Measurements from ENCODE around the gene VASP. TPM values are rescaled to one million over a fixed set of nuclear protein-coding genes. Genes with fewer than 3 reads are reported as not detected.

The VASP gene
- total RNA-seq, 2 donors from 2014 or later: 218 to 260 TPM

GRCh38 chr19:45569619-45570421 is 62.5 kb downstream of the VASP start:
- peak; percentile 60 to 78 for DNase-seq
- intact Hi-C loops (cut with DNase I, micrococcal nuclease): loop anchor here in 1 of 2 donors (10.0 kb wide), 1 partner anchor 45 kb away; no protein-coding TSS in a partner anchor
- peak; percentile 84 for ATAC-seq

GRCh38 chr19:45571457-45572220 is 64.4 kb downstream of the VASP start:
- no peak for ATAC-seq
- no peak for DNase-seq
- intact Hi-C loops (cut with DNase I, micrococcal nuclease): loop anchor here in 1 of 2 donors (10.0 kb wide), 1 partner anchor 47 kb away; no protein-coding TSS in a partner anchor

- DNase-seq: no peak
- intact Hi-C loops (cut with DNase I, micrococcal nuclease): loop anchor here in 1 of 2 donors (10.0 kb wide), 1 partner anchor 50 kb away; no protein-coding TSS in a partner anchor
- ATAC-seq: no peak
Measured at GRCh38 chr19:45574526-45574925, 67.2 kb downstream of the VASP start.

- intact Hi-C loops (cut with DNase I, micrococcal nuclease): loop anchor here in 1 of 2 donors (10.0 kb wide), 1 partner anchor 50 kb away; no protein-coding TSS in a partner anchor
- ATAC-seq: no peak
- no peak for DNase-seq
Measured at GRCh38 chr19:45575216-45575615, 67.9 kb downstream of the VASP start.

Other genes starting within 250 kb of the VASP start
- under 1 TPM in 1 of 2 donors, not detected in 1; 0.50 TPM for gene CKM, start 184.6 kb upstream of the VASP start, total RNA-seq
- gene KLC3, start 166.7 kb upstream of the VASP start, total RNA-seq: not detected
- 10 to 100 TPM in 1 of 2 donors, 1 to 10 TPM in 1; 8.7 to 13.4 TPM for gene ERCC2, start 136.9 kb upstream of the VASP start, total RNA-seq
- gene PPP1R13L, start 102.4 kb upstream of the VASP start, total RNA-seq: 10 to 100 TPM; 34.1 to 35.0 TPM
- 1 to 10 TPM; 3.0 to 3.2 TPM for gene POLR1G, start 100.8 kb upstream of the VASP start, total RNA-seq
- gene ERCC1, start 83.6 kb upstream of the VASP start, total RNA-seq: 10 to 100 TPM; 37.1 to 43.6 TPM
- 10 to 100 TPM in 1 of 2 donors, 1 to 10 TPM in 1; 4.4 to 46.0 TPM for gene FOSB, start 39.5 kb upstream of the VASP start, total RNA-seq
- gene RTN2, start 10.4 kb upstream of the VASP start, total RNA-seq: 1 to 10 TPM; 3.4 to 6.1 TPM
- gene PPM1N, start 9.0 kb upstream of the VASP start, total RNA-seq: 1 to 10 TPM in 1 of 2 donors, under 1 TPM in 1; 0.37 to 1.6 TPM
- 10 to 100 TPM; 12.9 to 14.0 TPM for gene OPA3, start 77.3 kb downstream of the VASP start, total RNA-seq
- 1 to 10 TPM in 1 of 2 donors, under 1 TPM in 1; 0.59 to 1.5 TPM for gene GPR4, start 94.7 kb downstream of the VASP start, total RNA-seq
- 100 to 1,000 TPM; 105 TPM for gene EML2, start 131.9 kb downstream of the VASP start, total RNA-seq
- 10 to 100 TPM; 21.2 to 22.6 TPM for gene GIPR, start 160.7 kb downstream of the VASP start, total RNA-seq
- 100 to 1,000 TPM; 205 to 223 TPM for gene SNRPD2, start 184.5 kb downstream of the VASP start, total RNA-seq
- 10 to 100 TPM in 1 of 2 donors, 1 to 10 TPM in 1; 10.0 to 10.3 TPM for gene QPCTL, start 185.2 kb downstream of the VASP start, total RNA-seq
- gene FBXO46, start 223.4 kb downstream of the VASP start, total RNA-seq: 10 to 100 TPM; 27.3 to 28.0 TPM
- not detected for gene MEIOSIN, start 226.0 kb downstream of the VASP start, total RNA-seq